Fibroblast of skin of left quadriceps (primary cell): ENCODE measurements around the gene BLID.

ENCODE experiments used
- DNase-seq, 2 experiments: peaks; one replicate each; pipeline ENCODE4 v3.0.0-alpha.2; 2013; ENCODE audit warnings: low read depth in 2 of 2

BLID gene

DNA sequence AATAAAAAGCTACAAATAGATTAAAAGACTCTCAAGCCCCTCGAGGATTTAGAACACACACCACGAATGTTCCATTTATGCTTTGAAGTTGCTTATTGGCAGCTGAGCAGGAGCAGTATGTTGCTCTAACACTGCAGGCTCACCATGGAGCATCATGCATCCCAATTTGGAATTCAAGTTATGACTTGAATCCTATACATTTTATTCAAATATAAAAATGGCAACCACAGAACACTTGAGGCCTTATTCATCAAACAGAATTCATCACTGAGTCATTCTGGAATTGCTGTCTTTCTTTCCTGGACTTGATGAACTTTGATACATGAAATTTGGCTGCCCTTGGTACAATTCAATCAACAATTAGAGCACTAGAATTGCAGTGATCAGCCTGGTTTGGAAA lies 24.5 kb upstream of the BLID start:
- peak; percentile 92 to 93 for DNase-seq

DNA sequence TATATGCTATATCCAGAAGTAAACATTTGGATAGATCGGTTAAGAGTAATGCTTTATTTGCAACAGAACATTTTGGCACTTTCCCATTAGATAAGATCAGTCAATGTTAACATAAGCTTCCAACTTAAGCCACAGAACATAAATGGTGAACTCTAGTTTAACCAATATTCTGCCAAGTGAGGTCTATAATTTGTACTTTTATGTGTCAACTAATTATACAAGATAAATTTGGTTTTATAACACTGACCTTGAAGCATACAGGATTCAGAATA lies 23.5 kb upstream of the BLID start:
- DNase-seq = no peak

DNA sequence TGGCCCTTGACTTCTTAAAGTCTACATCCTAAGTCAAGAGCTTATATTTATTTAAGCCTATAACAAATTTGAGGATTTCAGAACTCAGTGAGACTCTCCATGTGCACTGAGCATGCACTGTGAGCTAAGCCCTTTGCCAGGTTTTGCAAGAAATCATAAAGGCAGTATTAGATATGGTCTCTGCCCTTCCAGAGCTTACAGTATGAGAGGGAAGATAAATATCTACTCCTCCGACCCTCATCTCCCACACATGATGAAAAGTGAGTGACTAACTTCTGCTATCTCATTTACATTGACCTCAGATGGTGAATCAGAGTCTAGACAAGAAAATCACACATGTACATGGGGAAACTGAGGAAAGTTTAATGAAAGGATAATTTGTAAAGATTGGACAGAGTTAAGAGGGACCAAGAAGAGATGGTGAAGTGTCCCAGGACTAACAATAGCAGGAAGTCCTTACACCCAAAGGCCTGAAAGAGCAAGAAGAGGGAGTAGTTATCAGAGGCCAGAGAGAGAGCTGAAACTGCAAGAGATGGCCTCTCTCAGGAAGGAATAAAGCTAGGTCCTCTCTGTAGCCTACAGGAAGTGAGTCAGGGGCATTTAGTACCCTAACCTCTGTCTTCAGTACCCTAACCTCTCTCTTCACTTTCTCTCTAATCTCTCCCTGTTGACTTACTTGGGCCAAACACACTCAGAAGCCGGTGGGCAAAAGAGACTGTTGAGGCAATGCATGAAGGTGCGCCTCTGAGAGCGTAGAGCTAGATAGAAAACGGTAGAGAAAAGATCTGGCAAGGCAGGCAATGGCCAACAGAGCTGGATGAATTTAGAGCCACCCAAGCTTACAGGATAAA lies 23.0 kb upstream of the BLID start:
- no peak for DNase-seq

DNA sequence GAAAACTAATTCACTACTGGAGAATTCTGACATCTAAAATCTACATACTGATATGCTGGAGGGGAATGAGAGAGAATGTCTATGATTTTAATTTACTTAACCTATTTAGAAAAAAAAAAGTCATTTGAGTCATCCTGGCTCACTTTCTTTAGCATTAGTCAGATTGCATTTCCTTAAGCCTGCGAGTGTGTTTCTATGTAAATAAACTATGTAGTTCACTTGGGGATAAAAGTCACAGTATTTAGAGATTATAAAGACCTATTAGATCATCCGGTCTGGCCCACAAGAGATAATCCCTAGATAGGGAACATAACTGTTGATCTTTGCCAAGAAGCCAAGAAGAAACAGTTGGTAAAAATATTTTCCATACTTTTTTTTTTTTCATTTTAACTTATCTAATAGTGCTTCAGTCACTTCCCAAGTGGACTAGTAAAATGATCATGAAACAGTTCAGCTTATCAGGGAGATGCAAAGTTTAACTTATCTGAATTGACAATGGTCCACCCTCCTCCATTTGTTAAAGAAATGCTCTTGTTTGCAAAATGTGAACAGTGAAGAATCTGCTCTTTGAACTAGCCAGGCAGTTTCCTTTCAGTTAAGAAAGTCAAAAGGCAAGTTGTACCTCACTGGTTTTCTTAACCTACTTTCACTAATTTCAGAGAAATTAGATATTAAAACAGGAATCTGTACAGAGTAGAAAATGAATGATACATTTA lies 21.2 kb upstream of the BLID start:
- peak; percentile 87 to 88 for DNase-seq

DNA sequence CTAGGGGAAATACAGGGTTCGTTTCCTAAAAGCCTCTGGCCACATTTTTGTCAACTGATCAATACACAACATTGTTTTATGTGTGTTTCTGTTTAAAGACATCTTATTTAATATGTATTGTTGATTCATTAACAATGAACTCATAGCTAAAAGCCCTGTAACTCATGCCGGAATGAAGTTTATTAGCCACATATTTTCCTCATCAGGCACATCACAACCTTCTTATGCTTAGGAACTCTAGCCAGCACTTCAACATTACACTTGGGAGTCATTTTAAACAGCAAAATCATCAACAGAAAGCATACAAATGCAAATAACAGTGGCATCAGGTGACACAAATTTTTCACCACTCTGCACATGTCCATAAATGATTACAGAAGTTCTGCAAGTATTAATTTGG lies 15.1 kb upstream of the BLID start:
- DNase-seq = no peak

DNA sequence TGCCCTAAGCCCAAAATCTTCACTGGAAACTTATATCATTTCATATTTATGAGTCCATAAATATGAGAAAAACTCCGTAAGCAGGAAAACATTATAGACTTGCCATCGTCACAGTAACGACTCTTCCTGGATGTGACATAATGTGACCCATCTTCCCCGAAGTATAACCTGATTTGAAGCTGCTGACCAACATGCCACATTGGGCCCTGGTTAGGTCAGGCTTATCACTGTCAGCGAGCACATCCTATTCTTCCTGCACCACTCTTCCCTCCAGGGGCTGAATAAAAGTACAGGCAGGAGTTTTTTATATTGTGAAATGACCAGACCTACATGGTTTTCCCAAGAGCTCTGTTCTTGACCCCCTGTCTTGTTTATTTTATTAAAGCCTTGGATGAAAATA lies 12.1 kb upstream of the BLID start:
- no peak for DNase-seq

DNA sequence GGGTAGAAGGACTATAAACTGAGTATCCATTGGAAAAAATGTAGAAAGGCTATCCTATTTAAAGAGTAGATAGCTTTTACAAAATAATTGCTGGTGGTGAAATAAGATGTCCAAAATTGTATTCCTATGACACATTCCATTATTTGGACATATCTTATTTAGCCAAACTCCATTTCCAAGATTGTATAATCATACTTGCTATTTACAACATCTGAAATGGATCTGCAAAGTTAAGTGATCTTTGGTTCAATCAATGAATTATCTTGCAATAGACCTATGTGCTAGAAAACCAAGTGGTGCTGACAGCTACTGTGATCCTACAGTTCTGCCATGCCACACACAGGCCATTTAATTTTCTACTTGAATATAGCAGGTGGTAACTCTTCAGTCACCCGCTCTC lies 11.0 kb upstream of the BLID start:
- no peak for DNase-seq

DNA sequence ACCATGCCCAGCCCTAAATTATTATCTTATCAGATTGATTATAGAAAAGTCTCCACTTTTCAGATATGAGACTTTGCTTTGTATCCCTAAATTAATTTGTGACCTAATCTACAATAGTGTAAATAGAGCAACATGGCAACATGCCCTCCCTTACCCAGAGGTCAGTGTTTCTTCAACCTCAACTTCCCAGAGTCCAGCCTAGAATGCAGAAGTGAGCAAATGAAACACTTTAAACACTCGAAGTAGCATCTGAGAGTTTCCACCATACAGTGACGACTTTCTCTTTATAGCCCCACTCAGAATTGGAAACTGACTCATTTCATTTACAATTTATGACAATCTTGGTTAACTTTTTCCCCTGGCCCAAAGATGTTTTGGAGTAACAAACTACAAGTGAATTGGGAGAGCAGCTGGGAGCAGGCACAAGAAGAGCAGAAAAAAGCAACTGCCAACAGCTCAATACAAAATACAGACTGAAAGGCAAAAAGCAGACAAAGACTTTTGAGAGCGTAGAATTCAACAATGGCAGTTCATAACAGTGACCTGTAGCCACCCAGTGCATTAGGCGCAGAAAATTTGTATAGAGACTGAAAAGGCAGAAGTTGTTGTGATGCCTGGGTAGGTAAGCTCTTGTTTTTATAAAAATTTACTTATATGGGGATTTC lies 10.1 kb upstream of the BLID start:
- DNase-seq = no peak

DNA sequence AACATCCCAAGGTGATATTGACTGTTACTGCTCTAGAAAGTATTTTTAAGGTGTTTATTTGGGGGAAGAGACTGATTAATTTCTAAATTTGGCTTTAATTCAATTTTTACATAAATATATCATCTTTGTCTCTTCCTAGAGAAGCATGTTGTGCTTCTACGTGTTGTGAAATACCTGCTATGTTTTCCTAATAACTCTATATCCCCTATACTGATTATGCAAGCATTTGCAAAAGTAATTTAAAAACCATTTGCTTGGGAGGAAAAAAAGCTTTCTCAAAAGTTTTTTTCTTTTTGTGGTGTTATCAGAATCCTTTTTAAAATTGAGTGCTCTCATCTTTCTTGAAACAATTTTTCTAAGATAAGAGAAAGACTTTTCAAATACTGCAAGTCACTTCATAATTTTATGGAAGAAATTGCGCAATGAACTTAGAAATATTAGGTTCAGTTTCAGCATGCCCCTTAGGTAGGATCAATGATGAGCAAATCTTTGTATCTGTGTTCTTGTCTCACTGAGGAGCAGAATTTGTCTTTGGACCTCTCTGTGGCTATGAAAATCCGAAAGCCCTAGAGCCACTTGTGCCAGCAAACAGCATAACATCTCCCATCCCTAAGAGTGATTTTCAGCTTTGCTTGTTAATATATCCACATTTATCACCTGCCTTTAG lies 7.4 kb upstream of the BLID start:
- no peak for DNase-seq

DNA sequence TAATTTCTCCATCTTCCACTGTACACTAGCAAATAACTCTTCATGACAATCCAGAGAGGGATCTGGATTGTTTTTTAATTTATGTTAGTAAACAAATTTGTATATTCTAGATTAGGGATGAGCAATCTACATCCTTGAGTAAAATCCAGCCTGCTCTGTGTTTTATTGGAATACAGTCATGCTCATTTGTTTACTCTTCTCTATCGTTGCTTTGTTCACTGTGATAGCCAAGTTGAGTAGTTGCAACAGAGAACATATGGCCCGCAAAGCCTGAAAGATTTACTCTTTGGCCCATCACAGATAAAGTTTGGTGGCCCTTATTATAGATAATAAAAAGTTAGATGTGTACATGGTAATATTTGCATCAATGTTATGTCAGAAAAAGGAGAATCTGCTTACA lies 6.2 kb upstream of the BLID start:
- no peak for DNase-seq

DNA sequence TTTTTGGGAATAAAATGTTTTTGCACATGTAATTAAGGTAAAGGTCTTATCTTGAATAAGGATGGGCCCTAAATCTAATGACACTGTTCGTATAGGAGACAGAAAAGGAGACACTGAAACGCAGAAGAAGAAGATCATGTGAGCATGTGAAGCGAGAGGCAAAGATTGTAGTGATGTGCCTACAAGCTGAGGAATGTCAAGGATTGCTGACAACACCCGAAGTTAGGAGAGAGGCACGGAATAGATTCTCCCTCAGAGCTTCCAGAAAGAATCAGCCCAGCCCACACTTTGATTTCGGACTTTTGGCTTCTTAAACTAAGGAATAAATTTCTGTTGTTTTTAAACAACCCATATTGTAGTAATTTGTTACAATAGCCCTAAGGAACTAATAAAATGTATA lies 4.1 kb upstream of the BLID start:
- DNase-seq = no peak

DNA sequence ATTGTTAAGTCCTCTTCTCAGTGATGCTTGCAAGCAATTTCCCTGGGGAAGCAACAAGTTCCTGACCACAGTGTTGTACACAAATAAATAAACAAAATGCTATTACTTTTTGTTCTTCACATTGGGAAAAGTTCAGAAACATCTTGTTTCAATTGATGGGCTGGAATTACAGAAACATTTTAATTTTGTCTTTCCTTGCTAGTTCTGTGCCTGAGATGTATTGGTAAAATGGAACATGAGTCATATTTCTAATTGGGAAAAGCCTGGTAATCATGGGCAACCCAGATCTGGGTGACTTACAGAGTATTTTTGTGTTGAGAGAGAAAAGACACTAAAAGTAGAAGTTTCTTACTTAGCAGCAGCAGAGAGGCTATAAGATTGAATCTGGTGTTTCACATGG lies 576 bp upstream of the BLID start:
- no peak for DNase-seq

DNA sequence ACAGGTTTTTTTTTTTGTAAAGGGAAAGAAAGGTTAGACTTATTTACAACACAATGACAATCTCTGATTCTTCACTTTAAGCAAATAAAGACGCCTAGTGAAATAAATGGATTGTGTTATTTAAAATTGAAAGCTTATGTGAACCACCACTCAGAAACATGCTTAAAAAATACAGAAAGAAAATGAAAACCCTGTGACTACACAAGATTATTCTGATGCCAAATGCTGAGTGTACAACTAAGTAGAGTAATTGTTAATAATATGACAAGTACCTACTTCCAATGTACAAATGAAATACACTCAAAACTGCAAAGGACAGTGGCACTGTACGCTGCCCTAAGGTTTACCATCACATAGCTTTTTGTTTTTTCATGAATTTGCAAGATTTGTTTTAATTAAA lies 1.0 kb downstream of the BLID start:
- DNase-seq = no peak

DNA sequence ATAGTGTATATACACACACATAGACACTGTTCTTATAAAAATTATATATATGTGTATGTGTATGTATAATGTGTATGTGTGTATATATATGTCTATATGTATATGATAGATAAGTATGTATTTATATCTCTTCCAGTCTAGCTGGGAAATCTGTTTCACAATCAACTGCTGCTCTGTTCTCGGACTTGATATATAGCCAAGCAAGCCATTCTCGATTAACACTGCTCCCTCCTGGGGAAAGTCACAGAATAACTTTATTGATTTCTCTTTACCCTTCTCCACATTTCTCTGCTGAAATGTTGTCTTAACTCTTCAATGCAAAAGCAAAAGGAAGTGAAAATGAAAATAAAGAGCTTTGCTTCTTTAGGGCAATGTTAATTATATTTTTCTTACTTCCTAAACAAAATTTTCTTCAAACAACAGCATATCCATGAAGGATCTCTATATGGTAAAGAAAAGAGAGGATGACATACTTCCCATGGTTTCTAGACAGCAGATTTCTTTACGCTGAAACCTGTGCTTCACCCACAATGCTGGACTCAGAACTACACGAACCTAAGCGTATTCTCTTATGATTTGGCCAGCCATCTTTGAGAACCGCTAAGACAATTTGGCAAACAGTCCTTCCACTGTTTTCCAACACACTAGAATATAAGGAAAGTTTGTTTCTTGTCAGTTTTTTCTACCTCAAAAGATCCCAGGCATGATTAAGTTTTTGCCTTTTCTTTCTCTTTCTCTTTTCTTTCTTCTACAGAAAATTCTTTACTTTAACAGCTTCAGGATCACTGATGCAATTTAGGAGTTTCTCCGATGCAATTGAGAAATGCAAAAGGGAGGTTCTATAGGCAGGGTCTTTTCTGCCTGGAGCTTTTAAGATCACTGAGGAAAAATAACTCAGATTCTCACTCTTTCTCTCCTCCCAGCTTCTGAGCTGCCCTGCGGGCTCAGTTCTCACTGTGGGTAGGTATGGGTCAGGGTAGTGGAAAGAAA lies 1.9 kb downstream of the BLID start:
- no peak for DNase-seq

DNA sequence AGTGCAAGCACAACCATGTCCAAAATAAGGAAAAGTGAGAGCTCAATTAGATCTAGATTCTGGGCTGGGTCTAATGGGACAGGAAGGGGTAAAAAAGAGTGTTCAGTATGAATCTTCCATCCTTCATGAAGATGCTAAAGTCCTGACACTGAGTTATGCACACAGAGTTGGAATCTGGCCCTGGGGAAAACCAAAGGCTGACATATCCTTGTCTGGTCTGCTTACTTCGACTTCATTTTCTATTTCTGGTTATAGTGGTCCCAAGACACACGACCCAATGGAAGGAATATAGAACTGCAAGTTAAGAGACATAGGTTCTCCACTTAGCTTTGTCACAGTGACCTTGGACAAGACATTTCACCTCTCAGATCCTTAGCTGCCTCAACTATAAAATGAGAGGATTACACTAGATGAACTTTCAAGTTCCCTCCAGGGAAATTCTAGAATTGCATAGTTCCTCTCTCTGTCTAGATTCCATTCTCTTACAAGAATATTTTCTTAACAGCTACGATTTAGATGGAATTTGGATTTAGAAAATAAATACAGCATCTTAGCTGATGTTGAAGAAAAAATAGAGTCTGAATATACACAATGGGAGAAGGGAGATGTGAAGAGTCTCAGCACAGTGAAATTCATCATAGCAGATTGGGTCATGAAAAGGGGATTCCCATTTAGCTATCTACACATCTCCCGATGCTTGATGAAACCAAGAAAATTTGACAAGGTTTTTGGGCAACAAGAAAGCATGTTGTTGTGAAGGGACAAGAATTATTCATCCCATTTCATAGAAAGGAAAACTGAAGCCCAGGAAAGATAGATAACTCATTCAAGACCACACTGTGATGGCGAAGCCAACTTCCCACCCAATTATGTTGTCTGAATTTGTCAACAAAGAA lies 3.3 kb downstream of the BLID start:
- DNase-seq = no peak

DNA sequence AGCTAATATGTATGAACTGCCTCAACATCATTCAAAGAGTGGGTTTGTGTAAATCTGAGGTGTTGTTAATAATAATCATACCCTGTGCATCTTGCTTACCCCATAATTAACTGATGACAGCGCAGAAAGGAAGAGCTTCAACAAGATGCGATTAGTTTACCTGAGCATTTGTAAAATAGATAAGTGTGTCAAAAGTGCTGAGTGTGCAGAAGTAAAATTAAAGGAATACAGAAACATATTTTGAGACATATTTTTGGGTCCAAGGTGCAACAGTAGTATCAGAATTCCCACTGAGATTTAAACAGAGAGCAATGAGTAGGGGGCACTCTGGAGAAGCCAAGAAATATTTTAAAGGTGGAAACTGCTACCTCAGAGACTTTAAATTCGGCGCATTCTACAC lies 6.1 kb downstream of the BLID start:
- DNase-seq = no peak

DNA sequence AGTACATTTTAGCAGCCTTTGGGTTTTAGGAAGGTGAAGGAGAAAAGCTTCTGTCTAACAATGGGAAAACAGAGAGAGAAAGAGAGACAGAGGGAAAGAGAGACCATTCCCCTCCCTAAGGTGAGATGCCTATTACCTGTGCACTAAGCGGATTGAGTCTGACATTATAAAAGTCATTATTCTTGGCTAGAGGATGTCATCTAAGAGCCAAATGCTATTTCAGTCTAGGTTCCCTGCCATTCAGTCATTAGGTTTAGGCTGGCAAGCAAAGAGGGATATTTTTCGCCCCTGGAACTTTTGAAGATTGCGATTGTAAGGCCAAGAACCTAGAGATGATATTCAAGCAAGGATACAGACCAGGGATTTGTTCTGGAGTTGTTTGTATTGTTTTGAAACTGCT lies 7.2 kb downstream of the BLID start:
- no peak for DNase-seq

DNA sequence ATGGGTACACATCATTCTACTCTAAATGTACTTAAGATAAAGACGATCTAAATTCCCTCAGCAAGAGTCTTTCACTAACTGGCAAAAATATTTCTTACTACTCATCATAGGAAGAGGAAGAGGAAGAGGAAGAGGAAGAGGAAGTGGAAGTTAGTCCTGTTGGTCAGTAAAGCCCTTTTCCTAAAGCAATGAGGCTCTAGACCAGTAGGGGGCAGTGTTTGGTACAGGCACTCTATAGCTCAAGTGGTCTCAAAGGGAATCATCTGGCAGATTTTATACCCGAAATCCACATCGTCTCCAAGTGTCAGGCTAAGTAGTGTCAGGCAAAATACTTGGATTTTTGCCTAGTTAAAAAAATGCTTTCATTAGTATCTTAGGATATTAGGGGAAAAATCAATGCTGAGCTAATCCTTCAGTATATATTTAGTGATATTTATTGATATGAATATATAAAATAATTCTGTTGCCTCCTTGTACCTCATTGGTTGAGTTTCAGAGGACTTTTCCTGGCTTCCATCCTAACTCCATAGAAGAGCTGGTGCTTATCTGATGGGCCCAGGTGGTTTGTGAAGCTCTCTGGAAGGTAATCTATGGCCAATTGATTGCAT lies 7.7 kb downstream of the BLID start:
- DNase-seq = no peak

DNA sequence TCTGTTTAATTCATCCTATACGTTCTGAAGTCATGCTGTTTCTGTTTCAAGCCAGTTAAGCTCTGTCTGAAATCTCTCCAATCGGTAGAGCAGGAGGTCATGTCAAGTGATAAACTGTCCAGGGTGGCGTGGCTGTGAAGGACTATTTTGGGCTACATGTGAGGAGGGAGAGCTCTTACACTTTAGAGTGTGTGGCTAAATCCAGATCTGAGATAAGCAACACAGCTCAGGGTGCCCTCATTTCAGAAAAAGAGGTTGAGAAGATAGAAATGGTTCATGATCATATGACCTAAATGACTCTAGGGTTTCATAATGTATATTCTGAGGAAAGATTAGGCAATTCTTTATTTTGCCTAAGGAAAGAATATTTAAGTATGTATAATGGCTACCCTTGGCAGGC lies 8.4 kb downstream of the BLID start:
- no peak for DNase-seq

DNA sequence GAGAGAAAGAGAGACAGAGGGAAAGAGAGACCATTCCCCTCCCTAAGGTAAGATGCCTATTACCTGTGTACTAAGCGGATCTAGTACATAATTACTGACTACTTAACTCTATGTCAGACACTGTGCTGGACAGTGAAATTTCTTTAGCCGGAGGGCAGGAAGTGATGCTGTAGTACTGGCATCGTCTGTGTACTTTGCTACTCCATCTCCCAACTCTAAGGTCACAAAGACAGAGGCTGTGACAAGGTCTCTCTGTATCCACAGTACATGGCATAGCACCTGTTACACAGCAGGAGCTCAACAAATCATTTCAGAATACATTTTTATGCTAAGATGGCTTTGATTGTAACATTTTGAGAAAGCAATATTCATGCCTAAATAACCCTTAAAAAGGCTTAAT lies 9.0 kb downstream of the BLID start:
- DNase-seq = no peak
